HG02623 (cell line): ENCODE results near the gene HSPA12A.

Experiments
- ATAC-seq: cut with Tn5 transposase; IDR thresholded peaks from one replicate; pipeline ENCODE4 v1.9.1; 2021; ENCODE audit warnings: moderate library complexity; ENCODE audit not compliant: unreplicated experiment

Gene HSPA12A

GRCh38 chr10:116636385-116636784, 106.0 kb downstream of the HSPA12A start:
- no peak for ATAC-seq

- no peak for ATAC-seq
Measured at GRCh38 chr10:116634126-116634975, 108.0 kb downstream of the HSPA12A start.

- no peak for ATAC-seq
Measured at GRCh38 chr10:116633216-116633600, 109.2 kb downstream of the HSPA12A start.

DNA sequence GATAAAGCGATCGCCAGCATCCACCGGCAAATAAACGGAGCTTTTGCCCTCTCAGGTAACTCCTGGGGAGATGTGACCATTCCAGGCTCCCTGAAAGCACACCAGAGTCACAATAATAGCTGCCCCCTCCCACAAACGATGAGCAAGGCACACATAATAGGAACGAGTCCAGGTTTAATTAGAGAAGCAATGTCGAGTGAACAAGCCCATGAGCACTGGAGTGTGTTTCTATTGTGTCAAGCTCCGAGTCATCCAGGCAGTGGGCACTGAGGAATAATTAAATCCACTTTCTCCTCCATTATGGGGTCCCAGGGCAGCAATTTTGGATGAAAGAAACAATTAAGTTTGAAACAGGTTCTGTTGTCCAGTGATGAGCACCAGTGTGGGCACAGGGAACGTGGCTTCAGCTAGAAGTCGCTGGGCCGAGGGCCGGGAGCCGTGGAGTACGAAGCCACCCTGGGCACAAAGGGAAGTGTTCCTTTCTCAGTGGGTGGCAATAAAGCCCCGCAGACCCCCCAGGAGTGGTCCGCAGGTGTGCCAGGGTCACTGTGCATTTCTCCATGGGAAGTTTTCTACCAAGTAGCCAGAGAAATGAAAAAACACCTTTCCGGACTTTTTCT, 109.7 kb downstream of the HSPA12A start:
- no peak for ATAC-seq

DNA sequence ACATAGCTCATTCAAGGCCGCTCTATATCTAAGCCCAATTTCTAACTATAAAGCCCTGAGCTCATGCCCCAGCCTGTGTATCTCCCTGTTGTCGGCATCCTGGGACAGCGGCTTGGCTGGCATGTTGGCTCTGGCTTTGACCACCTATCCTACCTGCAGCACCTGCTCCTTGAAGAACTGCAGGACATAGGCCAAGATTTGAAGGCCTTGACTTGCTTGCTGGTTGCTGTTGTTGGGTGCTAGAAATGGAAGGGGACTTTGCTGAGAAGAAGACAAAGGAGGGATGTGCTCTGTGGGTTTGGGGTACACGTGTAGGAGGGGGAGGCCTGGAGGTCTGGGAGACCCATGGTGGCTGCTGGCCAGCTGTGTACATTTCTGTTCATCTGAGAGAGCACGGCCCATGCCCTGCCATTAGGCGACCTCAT, 110.5 kb downstream of the HSPA12A start:
- no peak for ATAC-seq

DNA sequence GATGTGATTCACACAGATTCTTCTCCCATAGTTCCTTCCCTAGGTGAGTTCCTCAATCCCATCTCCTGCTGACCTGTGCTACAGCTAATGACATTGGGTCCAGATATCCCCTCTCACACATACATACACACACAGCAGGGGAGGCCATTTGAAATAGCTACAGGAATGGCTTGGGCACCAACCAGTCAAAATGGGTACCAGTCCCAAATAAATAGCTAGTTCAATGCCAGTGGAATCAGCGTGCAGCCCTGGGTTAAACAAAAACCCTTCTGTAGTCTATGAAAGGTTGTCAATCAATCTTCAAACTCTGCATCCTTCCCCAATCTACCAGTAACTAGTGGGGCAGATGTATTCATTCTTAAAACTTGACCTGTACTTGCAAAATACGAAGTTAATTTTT, 112.3 kb downstream of the HSPA12A start:
- ATAC-seq, result no peak

- no peak for ATAC-seq
Measured at GRCh38 chr10:116629340-116629739, 113.0 kb downstream of the HSPA12A start.

DNA sequence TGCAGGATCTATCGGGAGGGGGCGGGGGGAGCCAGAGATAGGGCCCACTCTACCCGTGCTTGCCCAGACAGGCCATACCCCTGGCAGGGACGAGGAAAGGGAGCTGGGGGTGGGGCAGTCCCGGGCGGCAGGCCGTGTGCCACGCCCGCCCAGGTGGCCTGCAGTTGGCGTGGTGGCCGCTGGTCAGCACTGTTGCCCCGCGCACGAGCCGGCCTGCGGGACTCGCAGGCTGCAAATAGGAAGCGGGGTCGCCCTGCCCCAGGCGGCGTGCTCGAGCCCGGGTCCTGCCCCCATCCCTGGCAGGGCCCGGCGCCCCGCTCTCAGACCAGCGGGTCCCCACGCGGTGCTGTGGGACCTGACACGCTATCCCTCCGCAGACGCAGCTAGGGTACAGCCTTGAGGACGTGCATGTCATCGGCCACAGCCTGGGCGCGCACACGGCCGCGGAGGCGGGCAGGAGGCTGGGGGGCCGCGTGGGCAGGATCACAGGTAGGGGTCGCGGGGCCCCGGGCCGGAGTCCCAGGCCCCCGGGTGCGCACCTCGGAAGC, 114.9 kb downstream of the HSPA12A start:
- ATAC-seq, result no peak

DNA sequence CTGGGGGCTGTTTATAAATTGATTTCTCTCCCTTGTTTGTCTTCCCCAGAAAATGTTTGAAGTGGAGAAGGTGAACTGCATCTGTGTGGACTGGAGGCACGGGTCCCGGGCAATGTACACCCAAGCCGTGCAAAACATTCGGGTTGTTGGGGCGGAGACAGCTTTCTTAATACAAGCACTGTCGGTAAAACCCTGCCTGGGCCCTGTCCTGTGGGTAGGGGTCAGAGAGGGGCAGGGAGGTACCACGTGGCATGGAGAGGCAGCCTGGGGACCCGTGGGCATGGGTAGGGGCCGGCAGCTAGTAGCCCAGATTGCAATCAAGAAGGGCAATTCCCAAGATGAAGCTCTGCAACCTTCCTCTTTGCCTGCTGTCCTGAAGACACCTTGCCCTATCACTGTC, 115.6 kb downstream of the HSPA12A start:
- no peak for ATAC-seq

DNA sequence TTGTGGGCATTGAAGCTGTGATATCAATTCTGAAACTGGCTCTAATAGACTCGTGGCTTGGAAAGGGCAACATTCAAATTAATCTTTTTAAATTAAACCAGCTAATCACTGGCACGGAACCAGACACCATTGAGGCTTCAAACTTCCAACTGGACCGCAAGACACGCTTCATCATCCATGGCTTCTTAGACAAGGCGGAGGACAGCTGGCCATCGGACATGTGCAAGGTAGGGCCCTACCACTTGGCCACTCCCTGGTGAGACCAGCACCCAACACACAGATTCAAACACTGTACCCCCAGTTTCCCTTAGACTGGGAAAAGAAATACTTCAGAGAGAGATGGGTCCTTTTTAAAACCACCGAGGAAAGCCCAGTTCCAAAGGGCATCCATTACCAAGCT, 116.5 kb downstream of the HSPA12A start:
- no peak for ATAC-seq

DNA sequence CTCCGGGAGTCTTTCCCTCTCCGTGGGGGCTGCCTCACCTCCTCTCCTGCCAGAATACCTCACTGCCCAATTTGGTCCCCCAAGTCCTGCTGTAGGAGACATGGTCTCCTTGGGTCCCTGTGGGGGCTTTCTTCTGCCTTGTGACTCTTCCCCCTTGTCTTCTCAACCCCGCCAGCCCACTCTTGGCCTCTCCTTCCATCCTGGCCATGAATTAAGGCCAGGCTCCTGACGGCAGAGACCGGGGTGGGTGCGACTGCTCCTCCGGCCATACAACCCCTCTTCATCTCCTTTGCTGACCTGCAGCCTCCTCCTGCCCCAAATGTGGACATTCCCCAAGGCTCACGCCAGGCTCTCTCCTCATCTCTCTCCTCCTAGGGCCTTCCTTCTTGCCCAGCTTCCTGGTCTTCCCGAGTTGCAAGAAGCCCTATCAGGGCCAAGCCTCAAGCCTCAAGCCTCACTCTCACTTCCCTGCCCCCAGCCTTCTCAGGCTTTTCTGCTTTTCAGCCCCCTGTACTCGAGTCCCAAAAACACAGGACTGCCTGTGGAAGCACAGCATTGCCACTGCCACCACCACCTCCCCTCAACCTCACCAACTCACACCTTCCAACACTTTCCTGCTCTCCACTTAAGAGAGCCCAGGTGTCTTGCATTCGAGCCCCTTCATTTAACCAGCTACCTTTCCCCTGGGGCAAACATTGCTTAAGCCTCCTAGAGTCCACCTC, 120.3 kb downstream of the HSPA12A start:
- ATAC-seq, result no peak

DNA sequence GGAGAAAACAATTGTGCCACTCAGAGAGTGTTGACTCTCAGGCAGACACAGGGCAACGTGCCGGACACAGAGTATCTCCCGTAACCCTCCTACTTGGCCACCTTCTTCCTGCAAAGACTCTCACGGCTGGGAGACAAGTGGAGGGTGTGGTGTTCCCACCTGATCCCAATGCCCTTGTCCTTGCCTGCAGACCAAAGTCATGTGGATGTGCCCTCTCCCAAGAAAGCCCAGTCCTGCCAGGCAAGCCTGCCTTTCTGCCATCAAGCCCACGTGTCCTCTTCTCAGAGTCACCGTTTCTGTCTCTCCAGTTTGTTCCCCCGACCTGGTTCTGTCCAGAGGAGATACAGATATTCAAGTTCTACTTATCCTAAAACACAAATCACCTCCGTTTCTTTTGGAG, 120.9 kb downstream of the HSPA12A start:
- ATAC-seq, result no peak
